Measurements from ENCODE around the gene AMH. TPM values are rescaled to one million over a fixed set of nuclear protein-coding genes. Genes with fewer than 3 reads are reported as not detected.
A peak's percentile ranks its signal among the peaks of the same experiment; 100 is the strongest.

Gene AMH
- total RNA-seq, 1 donor from 2014 or later = 1.9 TPM

DNA sequence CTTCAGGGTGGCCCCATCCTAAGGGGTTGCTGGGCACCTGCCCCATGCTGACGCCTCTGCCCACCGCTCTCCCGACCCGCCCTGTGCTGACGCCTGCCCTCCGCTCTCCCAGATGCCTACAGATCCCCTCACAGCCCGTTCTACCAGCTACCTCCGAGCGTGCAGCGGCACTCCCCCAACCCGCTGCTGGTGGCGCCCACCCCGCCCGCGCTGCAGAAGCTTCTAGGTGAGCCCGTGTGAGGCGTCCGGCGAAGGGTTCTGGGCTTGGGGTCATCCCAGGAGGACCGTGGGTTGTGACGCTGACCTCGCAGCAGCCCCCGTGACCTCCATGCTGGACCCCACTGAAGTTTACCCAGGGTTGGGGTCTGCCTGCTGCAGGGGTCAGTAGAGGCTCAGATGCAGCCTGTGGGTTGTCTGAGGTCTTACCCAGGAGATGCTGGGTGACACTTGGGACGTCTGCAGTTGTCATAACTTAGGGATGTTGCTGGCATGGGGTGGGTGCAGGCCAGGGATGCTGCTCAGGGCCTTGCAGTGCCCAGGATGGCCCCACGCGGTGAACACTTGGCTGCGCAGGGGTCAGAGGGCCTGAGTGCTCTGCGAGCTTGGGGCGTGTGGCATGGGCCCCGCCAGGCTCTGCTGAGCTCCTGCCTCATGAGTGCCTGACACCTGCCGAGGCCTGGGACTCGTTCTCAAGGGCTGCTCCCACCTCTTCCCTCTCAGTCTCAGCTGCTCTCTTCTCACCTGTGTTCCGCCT, 38.0 kb upstream of the AMH start:
- H3K9me3 ChIP-seq = no peaks in the 10 kb centered on the region
- H3K4me1 ChIP-seq = peaks cover 19% of the 10 kb centered on the region
- intact Hi-C loops (cut with DNase I) = no loop called here
- ATAC-seq = no peak
- H3K4me3 ChIP-seq = no peak overlapping the region
- DNase-seq = no peak
- no peaks in the 10 kb centered on the region for H3K27me3 ChIP-seq (ENCODE audit: low read depth)
- no peak overlapping the region for H3K27ac ChIP-seq
- TF ChIP-seq, protein P1, sequence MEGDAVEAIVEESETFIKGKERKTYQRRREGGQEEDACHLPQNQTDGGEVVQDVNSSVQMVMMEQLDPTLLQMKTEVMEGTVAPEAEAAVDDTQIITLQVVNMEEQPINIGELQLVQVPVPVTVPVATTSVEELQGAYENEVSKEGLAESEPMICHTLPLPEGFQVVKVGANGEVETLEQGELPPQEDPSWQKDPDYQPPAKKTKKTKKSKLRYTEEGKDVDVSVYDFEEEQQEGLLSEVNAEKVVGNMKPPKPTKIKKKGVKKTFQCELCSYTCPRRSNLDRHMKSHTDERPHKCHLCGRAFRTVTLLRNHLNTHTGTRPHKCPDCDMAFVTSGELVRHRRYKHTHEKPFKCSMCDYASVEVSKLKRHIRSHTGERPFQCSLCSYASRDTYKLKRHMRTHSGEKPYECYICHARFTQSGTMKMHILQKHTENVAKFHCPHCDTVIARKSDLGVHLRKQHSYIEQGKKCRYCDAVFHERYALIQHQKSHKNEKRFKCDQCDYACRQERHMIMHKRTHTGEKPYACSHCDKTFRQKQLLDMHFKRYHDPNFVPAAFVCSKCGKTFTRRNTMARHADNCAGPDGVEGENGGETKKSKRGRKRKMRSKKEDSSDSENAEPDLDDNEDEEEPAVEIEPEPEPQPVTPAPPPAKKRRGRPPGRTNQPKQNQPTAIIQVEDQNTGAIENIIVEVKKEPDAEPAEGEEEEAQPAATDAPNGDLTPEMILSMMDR (IDR thresholded peaks at IDR 0.05) = no peak
- peaks cover 91% of the 10 kb centered on the region for H3K36me3 ChIP-seq

DNA sequence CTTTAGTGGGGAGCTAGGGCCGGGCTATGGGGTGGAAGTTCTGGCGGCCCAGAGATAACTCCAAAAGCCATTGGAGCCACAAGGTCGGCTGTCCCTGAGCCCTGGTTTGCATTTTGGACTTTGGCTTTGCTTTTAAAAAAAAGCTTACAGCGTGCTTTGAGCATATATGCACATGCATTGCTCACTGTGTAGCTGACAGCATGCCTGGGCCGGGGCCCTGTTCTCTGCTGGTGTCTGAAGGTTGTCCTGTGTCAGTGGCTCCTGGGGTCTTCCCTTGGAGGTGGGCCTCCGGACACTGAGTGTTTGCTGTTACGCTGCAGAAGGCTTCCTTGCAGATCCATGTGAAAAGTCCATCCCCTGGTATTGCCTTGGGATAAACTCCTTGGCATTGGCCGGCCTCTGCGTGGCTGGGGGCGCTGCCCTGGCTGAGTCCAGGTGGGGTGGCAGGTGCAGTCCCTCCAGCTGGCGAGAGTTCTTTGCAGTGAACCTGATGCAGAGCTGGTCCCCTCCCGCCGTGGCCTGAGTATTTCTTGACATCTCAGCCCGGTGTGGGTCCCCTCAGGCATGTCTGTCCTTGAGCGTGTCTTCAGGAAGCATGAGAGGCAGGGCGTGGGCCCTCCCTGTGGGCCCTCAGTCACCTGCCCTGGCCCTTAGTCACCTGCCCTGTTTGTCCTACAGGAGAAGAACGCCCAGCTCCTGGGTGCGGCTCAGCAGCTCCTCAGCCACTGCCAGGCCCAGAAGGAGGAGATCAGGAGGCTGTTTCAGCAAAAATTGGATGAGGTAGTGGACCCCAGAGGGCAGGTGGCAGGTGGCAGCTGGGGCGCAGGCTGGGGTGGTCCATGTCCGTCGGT, 36.0 kb upstream of the AMH start:
- ATAC-seq = peak; percentile 75 to 85
- no peak overlapping the region for H3K4me3 ChIP-seq

DNA sequence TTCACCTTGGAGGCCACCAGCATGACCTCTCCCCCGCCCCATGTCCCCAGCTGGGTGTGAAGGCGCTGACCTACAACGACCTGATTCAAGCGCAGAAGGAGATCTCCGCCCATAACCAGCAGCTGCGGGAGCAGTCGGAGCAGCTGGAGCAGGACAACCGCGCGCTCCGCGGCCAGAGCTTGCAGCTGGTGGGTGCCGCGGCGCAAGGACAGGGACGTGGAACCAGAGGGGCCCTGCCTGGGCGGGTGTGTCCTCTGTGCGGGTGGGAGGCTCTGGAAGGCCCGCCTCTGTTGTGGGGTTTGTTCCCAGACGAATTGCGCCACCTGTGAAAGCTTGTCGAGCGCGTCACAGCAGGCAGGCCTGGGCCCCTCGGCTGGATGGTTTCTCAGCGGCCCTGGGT, 35.3 kb upstream of the AMH start:
- H3K27ac ChIP-seq = peak overlapping the region; percentile 60
- no peak overlapping the region for H3K4me3 ChIP-seq
- H3K27me3 ChIP-seq (ENCODE audit: low read depth) = no peaks in the 10 kb centered on the region
- ATAC-seq (peak; percentile 5 to 7), DNase-seq (no peak)
- H3K9me3 ChIP-seq = no peaks in the 10 kb centered on the region
- H3K36me3 ChIP-seq = peaks cover 94% of the 10 kb centered on the region
- H3K4me1 ChIP-seq = peaks cover 8% of the 10 kb centered on the region
- TF ChIP-seq, protein P1 (IDR thresholded peaks at IDR 0.05) = no peak
- intact Hi-C loops (cut with DNase I) = no loop called here

More for the DNA sequence above, 36.0 kb upstream of the AMH start:
- no peaks in the 10 kb centered on the region for H3K9me3 ChIP-seq
- TF ChIP-seq, protein P1 (IDR thresholded peaks at IDR 0.05) = no peak
- H3K27ac ChIP-seq = peak overlapping the region; percentile 60
- intact Hi-C loops (cut with DNase I) = no loop called here
- H3K36me3 ChIP-seq = peaks cover 93% of the 10 kb centered on the region
- H3K27me3 ChIP-seq (ENCODE audit: low read depth) = no peaks in the 10 kb centered on the region
- peaks cover 16% of the 10 kb centered on the region for H3K4me1 ChIP-seq
- peak; percentile 73 for DNase-seq

- Histone ChIP-seq H3K27ac (peak overlapping the region; percentile 60), H3K27me3 (ENCODE audit: low read depth) (no peaks in the 10 kb centered on the region), H3K4me3 (no peak overlapping the region), H3K9me3 (no peaks in the 10 kb centered on the region), H3K36me3 (peaks cover 99% of the 10 kb centered on the region), H3K4me1 (peaks cover 7% of the 10 kb centered on the region)
- TF ChIP-seq, protein P1 (IDR thresholded peaks at IDR 0.05) = no peak
- DNase-seq (no peak), ATAC-seq (no peak)
- intact Hi-C loops (cut with DNase I) = no loop called here
Observed at GRCh38 chr19:2214251-2214650, 34.9 kb upstream of the AMH start.

GRCh38 chr19:2215281-2215751, 33.8 kb upstream of the AMH start:
- Histone ChIP-seq H3K27me3 (ENCODE audit: low read depth) (no peaks in the 10 kb centered on the region), H3K4me1 (peaks cover 7% of the 10 kb centered on the region), H3K27ac (no peak overlapping the region), H3K4me3 (no peak overlapping the region), H3K36me3 (peaks cover 99% of the 10 kb centered on the region), H3K9me3 (no peaks in the 10 kb centered on the region)
- TF ChIP-seq, protein P1 (IDR thresholded peaks at IDR 0.05) = no peak
- no peak for ATAC-seq
- intact Hi-C loops (cut with DNase I) = no loop called here
- DNase-seq = no peak
